ENCODE data around the gene GARS1.

Gene GARS1

DNA sequence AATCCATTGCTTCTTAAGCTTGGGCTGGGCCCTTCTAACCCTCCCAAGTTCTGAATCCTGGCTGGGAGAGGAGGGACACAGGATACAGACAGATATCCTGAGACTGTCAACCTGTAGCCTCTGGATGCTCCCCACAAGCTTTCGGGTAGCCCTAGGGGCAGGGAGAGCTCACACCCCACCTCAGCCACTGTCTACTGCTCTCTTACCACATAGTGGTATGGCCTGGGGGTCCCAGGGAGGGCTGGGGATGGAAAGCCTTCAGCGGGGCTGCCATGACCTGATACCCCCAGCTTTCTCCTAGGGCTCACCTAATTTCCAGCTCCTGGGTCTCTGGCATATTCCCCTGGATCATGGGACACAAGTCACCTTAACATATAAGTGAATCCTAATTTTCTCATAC, 62.5 kb downstream of the GARS1 start:
- DNase-seq, result no peak

DNA sequence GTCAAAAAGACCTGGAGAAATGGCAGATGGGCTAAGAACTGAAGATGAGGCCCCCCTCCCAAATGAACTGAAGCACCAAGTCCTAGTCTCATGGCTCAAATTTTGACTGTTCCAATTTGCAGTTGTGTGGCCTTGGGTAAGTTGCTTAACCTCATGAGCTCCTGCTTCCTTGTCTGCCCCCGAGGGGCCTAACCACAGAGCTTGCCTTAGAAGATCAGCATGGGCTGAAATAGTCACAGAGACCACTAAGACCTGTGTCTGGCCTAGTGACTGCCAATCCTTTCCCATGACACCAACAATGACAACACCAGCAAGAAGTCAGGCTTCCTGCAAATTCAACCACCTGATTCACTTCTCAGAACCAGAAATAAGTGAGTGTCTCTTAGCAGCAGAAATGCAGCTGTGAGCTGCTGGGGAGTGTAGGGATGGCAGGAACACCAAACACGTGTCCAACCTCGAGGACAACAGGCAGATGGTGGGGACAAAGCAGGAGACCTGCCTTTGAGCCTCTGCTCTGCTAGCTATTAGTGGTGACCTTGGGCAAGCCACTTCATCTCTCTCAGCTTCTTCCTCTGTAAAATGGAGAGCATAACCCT, 63.9 kb downstream of the GARS1 start:
- DNase-seq, result no peak

DNA sequence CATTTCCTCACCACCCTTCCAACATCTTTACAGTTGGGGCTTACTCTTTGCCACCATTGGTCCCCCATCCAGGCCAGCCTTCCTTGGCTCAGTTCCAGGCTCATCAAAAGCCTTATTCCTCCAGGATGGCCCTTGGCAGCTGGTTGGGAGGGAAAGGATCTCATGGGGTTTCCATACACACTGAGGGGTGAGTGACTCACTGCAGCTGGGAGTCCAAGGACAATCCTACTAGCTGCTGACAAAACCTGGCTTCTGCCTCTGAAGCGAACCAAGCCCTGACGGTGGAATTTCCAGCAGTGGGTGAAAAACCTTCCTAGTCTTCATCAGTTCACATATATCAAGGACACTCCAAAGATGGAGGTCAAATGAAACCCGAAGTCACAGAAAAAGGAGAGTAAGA, 64.6 kb downstream of the GARS1 start:
- DNase-seq, result no peak

DNA sequence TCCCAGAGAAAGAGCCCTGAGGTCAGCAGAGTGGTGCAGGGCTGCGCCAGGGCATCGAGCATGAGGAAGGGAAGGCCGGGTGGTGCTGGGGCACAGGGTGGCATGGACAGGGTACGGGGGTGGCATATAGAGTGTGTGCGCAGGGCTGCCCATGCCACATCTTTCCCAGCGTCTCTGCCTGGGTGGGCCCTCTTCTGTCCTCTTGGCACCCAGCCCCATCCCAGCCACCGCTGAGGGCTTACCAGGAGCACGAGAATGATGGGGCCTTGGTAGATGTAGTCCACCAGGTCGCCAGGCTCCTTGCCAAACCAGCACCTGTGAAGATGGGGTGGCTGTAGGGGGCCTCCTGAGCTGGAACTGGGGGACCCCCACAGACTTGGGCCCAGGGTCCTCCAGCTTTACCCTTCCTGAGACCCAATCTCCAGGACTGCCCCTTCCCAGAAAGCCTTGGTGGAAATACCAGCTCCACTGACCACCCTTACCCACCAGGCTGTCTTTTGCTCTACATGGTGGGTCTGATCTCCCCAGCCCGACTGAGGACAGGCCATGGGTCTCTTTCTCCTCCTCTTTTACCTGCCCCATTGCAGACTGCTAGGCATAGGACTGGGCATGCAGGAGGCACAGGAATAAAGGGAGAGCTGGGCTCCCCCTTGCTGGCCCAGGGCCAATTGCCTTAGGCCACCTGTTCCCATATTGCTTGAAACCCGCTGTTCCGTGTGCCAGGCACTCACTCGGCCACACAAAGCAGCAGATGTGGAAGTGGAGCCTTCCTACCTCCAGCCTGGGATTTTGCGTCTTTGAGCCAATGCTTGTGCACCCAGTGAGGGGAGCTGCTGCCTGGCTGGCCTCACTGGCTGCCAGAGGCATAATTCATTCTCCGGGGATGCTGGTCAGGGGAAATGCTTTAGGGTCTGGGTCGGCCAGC, 65.9 kb downstream of the GARS1 start:
- no peak for DNase-seq

DNA sequence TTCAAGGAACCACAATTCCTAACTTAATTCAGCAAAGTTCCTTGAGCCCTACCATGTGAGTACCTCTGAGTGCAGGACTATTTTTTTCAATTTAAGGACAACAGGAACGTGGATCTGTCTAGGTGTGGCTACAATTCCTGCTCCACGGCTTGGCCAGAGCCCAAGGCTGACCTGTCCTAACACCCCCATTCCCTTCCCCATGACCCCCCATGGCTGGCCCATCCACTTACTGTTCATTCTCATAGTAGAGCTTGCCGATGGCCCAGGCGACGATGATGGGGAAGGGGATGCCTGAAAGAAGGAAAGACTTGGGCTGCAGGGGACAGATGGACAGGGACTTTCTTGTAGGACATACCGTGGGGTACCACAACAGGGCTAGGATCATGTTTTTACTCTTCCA, 67.2 kb downstream of the GARS1 start:
- no peak for DNase-seq

DNA sequence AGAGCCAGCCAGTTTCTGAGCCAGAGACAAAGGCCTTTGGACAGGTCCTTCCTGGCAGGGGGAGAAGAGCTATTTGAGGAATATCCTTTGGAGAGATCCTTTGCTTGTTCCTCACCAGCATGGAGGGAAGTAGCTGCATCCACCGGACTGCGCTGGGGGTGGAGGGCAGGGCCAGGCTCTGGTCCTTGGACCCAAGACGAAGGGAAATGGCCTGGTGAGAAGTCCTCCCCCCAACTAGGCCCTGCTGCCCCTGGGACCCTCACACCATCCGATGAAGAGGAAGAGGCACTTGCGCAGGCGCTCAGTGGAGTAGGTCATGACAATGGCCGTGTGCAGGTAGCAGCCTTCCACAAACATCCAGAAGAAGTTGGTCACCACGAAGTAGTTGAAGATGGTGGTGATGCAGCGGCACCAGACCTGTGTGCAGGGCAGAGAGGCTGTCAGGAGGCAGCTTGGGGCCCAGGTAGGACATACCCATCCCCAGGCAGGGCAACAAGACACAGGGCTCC, 67.8 kb downstream of the GARS1 start:
- no peak for DNase-seq

DNA sequence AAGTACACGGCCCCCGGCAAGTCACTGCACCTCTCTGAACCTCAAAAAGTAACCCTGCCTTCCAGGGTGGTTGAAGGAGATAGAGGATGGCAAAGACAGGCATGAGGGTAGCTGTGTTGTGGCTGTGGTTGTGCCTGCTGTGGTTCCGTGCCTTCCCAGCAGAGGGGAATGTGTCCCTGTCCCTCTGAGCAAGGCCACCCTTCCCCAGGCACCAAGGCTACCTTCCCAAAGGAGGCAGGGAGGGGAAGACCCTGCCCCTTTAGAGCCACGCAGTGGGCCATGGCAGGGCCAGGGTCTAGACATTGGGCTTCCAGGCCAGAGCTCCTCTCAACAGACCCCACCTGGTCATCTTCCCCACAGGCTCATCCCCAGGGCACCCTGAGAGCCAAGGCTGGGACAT, 68.7 kb downstream of the GARS1 start:
- DNase-seq, result no peak

DNA sequence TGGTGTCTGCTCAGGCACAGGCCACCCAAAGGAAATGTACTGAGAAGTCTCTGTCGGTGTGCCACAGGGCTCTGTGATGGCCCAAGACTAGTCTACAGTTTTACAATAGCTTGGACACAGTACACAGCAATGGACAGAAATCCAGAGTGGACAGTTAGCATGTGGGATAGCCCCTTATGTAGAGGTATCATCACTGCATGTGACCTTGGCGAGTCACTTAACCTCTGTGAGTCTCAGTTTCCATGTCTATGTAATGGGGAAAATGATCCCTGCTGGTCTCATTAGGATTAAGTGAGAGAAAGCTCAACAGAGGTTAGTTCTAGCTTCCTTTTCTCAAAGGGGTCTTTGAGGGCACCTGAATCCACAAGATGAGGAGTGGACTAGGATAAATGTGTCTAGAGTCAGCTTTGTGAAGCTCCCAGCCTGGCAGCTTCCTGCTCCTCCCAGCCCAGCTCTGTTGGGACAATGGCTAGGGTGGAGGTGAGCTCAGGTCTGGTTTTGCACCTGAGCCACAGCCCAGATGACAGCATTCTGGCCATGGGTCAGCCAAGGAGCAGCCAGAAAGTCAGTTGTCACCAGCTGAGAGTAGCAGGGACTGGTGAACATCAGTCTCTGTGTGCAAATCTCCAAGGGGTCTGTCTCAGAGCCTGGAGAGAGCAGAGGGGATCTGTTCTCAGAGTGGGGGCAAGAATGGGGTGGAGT, 69.7 kb downstream of the GARS1 start:
- DNase-seq, result no peak

DNA sequence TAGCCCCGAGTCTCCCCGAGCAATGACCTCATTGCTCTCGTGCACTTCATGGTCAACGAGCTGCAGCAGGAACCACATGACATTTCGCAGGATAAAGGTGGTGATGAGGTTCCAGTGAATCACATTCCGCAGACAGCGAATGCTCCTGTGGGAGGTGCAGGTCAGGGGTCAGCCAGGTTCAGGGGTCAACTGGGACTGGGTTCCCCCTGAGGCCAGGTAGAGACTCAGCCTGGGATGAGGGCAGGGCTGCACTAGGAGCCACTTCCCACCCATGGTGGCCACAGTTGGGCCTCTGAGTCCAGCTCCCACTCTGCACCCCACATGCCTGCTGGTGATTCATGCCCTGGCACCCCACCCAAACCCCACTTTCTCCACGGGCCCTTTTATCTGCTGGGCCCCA, 70.4 kb downstream of the GARS1 start:
- no peak for DNase-seq

DNA sequence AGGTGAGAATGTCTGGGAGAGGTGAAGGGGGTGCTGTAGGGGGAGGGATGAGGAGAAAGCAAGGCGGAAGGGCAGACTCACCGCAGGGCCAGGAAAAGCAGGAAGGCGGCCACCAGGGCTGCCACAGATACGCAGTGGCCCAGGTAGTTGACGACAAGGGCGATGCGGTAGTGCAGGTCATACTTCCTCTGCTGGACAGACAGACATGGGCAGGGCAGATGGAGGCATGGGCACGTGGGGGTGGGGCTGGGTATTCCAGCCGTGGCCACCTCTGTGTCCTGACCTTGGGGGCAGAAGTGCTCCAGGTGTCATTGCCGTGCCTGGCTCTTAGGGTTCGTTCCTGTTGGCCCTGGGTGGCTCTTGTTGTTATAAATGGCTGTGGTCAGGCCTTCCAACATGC, 70.8 kb downstream of the GARS1 start:
- no peak for DNase-seq

DNA sequence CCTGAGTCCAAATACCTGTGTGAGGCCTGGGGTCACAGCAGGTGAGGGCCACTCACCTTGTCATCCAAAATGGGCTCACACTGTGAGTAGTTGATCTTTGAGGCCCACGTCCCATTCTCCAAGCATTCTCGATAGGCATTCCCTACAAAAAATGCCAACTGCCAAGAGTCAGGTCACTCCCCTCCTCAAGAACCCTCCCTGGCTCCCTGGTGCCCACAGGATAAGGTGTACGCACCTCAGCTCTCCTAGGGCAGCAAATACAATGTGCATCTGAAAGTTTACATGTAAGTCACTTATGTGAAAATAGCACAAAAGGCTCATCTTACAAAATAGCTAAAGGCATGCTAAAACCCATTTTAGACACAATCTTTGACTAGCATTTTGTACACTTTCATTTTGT, 72.5 kb downstream of the GARS1 start:
- DNase-seq, result no peak

DNA sequence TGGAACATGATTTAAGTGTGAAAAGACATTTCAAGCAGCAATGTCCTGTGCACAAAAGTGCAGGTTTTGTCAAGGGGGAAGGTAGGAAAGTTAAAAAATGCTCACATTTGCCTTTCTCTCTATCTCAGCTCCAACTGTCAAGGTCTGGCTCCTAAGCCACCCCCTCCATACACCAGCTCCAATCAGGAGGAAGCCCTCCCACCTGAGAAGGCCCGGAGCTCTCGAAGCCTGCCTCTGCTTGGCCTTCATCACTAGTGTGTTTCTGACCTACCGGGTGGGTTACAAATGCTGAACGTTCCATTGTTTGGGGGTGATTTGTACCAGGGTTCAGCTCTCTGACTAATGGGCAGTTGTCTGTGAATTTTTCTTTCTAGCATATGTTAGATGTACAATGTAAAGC, 73.4 kb downstream of the GARS1 start:
- DNase-seq, result no peak

DNA sequence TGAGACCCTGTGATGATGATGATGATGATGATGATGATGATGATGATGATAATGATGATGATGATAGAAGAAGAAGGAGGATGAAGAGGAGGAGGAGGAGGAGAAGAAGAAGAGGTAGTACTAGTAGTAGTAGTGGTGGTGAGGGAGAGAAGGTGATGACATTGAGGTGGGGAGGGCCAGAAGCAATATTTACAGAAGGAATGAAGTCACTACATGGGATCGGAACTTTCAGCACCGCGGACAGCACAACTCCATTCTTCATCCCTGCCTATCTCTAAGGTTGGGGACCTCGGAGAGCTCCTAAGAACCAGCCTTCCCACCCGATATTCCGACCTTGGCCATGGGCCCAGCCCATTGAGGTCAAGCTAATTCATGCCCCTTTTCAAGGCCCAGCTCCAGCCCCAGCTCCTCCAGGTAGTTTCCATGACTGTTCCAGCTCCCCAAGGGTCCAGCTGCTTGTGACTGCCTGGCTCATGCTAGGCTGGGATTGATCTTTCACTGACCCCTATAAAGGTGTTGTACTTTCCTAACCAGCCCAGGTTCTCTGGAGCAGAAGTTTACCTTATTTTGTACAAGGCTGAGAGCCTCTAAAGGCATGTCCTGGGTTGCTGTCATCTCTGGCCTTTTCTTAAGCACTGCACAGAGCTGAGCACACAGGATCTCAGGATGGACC, 77.3 kb downstream of the GARS1 start:
- DNase-seq, result peak; percentile 70

DNA sequence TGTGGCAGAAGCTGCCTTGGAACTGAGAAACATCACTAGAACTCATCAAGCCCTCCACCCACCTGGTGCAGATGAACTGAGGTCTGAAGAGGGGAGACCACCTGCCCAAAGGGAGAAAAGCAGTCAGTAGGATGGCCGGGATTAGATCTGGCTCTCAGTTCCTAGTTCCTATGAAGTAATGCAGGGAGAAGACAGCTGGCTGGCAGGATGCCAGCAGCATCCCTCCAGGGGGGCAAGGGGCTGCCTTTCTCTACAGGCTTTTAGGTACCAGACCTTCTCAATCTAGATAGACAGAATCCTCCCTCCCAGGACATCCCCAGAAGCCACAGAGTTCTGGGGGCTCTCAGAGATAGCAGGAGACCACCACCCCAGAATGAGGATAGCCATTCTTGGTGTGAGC, 79.7 kb downstream of the GARS1 start:
- no peak for DNase-seq

DNA sequence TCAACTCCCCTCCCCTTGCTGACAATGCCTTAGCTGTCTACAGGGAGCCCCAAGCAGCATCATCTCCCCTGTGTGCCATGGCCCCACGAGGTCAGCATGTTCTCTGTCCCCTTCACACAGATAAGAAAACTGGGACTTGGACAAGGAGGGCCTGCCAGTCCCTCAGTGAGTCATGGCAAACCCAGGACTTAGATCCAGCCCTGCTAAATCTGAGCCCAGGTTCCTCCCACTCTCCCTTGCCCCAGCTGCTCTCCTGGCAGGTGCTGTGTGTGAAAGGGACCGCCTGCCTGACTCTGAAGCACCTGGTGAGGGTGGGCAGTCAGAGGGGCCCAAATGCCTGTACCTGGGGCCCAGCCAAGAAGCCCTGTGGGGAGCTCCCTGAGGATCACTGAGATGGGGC, 80.2 kb downstream of the GARS1 start:
- DNase-seq, result no peak

DNA sequence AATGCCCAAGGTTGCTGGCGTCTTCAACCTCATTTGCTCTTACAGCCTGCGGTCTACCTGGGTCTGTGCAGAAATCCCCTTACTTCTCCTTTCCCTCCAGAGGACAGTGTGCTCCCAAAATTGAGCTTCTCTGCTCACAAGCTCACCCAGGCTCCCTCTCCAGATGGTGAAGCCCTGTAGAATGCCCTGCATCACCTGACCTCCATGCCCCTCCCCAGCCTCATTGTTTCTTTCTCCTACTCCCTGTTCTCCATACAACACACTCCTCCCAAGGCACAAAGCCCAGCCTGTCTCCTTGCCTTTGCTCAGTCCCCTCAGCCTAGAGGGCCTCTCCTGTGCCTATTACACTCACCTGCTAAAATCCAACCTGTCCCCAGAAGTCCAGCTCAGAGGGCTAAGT, 84.1 kb downstream of the GARS1 start:
- DNase-seq, result no peak

DNA sequence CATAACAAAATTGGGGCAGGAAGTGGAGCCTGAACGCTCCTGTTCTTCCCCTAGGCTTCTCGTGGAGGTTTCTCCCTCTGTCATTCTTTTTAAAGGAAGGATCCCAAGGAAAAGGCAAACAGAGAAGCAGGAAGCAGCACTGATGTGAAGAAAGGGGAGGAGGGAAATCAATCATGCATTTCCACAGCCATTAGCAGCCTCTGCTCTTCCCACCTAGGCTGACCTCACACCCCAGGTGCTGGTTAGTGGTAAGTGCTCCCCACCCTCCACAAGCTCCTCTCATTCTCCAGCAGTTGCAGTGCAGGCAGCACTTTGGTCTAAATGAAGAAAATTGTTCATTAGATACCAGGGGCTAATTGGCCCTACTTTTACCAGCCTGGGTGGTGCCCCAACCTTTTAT, 85.0 kb downstream of the GARS1 start:
- DNase-seq, result no peak

DNA sequence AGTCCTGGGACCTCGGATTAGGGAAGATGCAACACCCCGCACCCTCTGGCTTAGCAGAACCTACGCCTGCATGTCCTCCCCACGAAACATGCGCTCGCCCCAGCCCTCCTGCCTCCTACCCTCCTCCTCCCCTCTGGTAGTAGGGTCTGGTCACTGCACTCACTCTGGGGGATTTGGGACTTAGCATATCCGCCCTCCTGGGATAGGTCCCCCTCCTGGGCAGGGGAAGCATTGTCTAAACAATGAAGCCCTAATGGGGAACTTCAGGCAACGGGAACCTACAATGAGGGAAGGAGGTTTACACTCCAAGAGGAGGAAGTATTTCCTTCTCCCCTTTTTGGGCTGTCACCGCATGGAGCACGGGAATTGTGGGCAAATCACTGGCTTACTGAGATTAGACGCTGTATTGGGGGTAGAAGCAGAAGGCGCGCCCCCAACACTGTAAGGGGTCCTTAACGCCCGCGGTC, 86.7 kb downstream of the GARS1 start:
- DNase-seq, result no peak

DNA sequence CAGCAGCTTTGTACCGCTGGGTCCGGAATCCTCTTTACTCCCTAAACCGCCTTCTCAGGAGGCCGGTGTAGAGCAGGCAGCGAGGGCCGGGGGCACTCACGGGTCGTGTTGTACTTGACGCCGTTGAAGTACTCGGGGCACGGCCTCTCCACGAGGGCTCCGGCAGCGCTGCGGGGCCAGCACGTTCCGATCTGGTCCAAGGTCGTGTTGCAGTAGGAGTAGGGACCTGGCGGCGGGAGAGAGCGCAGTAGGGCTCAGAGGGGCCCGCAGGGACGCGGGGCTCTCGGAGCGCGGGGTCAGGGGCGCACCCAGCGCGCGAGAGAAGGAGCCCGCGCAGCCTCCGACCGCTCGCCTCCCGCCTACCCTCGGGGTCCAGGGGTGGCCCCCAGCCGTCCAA, 87.1 kb downstream of the GARS1 start:
- no peak for DNase-seq

DNA sequence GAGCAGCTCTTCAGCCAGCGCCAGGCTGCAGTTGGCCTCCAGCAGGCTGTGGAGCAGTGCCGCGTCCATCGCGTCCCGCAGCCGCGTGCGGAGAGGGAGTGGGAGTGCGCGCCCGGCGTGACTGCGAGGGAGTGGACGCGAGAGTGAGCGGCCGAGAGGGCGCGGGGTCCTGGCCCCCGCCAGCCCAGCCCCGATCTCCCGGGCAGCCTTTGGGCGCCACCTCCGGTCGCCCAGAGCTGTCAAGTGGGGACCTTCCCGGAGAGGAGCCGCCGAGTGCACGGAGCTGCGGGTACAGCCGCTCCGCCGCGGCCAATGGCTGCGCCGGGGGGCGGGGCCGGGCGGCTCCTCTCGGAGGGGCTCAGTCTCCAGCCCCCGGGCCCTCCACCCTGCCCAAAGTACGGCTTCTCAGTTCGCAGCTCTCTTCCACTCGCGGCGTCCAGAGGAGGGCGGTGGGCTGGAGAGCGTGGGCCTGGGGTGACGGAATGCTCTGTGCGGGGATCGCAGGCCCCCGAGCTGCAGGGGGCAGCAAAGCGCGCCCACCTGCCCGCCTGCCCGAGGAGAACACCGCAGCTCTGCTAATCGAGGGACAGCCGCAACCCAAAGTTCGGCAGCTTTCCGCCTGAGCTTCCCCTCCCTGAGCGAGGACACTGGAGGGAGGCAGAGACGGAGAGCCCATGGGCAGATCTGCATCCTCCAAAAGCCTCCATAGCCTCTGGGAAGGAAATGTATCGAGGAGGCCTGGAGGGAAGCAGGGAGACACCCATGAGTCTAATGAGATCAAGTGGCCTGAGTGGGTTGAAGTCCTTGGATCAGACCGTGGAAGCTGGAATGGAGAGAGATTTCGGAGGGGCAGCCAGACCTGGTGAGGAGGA, 87.8 kb downstream of the GARS1 start, which contains the start of gene CRHR2:
TSS of gene CRHR2 (minus strand) at position 245 of the 872 bp plus-strand sequence. CDS start at position 69, 176 bp downstream.
- no peak for DNase-seq

DNA sequence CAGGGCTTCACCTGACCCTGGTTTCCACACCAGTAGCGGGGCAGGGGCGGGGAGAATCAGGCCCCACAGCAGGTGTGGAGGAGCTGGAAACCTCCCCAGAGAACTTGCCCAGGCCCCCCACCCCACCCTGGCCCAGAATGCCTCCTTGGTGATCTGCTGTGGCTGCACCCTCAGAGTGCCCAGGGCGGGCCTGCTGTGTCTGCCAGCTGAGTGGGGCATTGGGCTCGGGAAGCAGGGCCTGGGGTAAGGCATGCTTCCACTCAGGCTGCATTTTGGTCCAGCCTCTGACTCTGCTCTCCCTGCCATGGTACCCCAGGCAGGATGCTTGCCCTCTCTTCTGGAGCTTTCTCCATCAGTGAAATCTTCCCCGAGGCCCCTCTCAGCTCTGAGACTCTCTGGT, 88.6 kb downstream of the GARS1 start:
- DNase-seq, result no peak
